A549 (cell line): ENCODE data around the gene NR1D1.

Experiments used
- KDM1A ChIP-seq: fragments of 200-600 bp; sonication (generic); IDR thresholded peaks from 2 replicates; pipeline ENCODE4 v1.6.1; 2016; ENCODE audit warnings: low read depth, mild to moderate bottlenecking
- ZC3H11A ChIP-seq: fragments of 450-650 bp; IDR thresholded peaks from 2 replicates; pipeline ENCODE4 v1.6.1; 2014; ENCODE audit warnings: antibody characterized with exemption, mild to moderate bottlenecking
- TF ChIP-seq, protein P1 (sequence below): fragments of 450-650 bp; IDR thresholded peaks from 2 replicates; pipeline ENCODE4 v1.6.1; 2014; ENCODE audit warnings: antibody characterized with exemption
- TF ChIP-seq, protein P2 (sequence below): IDR thresholded peaks from 2 replicates; pipeline ENCODE4 v1.6.1; 2012

- TF ChIP-seq ZC3H11A = no peak
- TF ChIP-seq, protein P1, sequence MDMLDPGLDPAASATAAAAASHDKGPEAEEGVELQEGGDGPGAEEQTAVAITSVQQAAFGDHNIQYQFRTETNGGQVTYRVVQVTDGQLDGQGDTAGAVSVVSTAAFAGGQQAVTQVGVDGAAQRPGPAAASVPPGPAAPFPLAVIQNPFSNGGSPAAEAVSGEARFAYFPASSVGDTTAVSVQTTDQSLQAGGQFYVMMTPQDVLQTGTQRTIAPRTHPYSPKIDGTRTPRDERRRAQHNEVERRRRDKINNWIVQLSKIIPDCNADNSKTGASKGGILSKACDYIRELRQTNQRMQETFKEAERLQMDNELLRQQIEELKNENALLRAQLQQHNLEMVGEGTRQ = no peak
- no peak for TF ChIP-seq KDM1A
- TF ChIP-seq, protein P2, sequence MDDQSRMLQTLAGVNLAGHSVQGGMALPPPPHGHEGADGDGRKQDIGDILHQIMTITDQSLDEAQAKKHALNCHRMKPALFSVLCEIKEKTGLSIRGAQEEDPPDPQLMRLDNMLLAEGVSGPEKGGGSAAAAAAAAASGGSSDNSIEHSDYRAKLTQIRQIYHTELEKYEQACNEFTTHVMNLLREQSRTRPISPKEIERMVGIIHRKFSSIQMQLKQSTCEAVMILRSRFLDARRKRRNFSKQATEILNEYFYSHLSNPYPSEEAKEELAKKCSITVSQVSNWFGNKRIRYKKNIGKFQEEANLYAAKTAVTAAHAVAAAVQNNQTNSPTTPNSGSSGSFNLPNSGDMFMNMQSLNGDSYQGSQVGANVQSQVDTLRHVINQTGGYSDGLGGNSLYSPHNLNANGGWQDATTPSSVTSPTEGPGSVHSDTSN = no peak
Observed at GRCh38 chr17:40065769-40066510, 34.4 kb downstream of the NR1D1 start.
